ENCODE data around the gene ITSN1. TPM values are rescaled to one million over a fixed set of nuclear protein-coding genes. Genes with fewer than 3 reads are reported as not detected.

ITSN1 gene
- total RNA-seq, 2 donors from 2014 or later: 15.0 to 47.5 TPM

DNA sequence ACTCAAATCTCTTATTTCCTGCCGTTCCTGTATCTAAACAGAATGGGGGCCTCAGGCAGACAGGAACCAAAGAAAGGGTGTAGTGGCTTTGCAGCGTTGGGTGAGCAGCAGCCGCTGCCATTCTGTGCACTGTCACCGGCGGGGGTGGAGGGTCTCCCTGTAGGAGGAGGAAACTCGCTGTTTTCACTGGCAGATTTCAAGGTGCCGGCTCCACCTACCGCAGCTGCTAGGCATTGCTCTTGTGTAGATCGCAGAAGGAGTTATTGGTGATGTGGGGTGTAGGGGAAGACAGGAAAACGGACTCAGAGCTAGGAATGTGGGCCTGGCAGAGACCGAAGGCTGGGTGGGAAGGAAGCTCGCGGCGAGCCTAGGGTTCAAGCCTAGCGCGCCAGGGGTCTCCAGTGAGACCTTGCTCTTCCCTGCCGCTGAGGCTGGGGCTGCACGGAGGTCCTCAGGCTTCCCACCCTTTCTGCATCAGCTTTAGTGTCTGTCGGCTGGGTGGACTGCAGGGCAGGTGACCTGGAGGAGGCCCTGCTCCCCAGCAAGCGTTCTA lies 252.5 kb downstream of the ITSN1 start:
- 0 to 3% methylated on average over 18 to 20 of the region's 20 CpGs for WGBS, 2 donors
- Histone ChIP-seq H3K9me3 (no peaks in the 10 kb centered on the region), H3K4me3 (no peak overlapping the region), H3K27me3 (no peaks in the 10 kb centered on the region), H3K27ac (no peak overlapping the region), H3K4me1 (peaks cover 7% of the 10 kb centered on the region), H3K36me3 (replicated peaks in 1 of 2; ENCODE audit: insufficient read depth in 1 of 2, low read depth in 2 of 2) (no peaks in the 10 kb centered on the region)
- ATAC-seq (peak; percentile 75), DNase-seq (peak; percentile 52 to 72 (median 66))
- TF ChIP-seq, protein P1, sequence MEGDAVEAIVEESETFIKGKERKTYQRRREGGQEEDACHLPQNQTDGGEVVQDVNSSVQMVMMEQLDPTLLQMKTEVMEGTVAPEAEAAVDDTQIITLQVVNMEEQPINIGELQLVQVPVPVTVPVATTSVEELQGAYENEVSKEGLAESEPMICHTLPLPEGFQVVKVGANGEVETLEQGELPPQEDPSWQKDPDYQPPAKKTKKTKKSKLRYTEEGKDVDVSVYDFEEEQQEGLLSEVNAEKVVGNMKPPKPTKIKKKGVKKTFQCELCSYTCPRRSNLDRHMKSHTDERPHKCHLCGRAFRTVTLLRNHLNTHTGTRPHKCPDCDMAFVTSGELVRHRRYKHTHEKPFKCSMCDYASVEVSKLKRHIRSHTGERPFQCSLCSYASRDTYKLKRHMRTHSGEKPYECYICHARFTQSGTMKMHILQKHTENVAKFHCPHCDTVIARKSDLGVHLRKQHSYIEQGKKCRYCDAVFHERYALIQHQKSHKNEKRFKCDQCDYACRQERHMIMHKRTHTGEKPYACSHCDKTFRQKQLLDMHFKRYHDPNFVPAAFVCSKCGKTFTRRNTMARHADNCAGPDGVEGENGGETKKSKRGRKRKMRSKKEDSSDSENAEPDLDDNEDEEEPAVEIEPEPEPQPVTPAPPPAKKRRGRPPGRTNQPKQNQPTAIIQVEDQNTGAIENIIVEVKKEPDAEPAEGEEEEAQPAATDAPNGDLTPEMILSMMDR (IDR thresholded peaks at IDR 0.05): peak in 6 of 7 experiments; percentile 25 to 66 (median 54)
- no peak for TF ChIP-seq POLR2A (IDR thresholded peaks at IDR 0.05)
- intact Hi-C loops (cut with DNase I): no loop called here

GRCh38 chr21:33895356-33895755 lies 253.1 kb downstream of the ITSN1 start:
- ATAC-seq: no peak
- intact Hi-C loops (cut with DNase I): no loop called here
- H3K4me3 ChIP-seq: no peak overlapping the region

GRCh38 chr21:33896691-33897090 lies 254.4 kb downstream of the ITSN1 start:
- Histone ChIP-seq H3K9me3 (no peaks in the 10 kb centered on the region), H3K27ac (no peak overlapping the region), H3K4me3 (no peak overlapping the region), H3K4me1 (peaks cover 7% of the 10 kb centered on the region), H3K36me3 (replicated peaks in 1 of 2; ENCODE audit: insufficient read depth in 1 of 2, low read depth in 2 of 2) (no peaks in the 10 kb centered on the region), H3K27me3 (no peaks in the 10 kb centered on the region)
- ATAC-seq (no peak), DNase-seq (no peak)
- WGBS, 2 donors: 42 to 54% methylated on average over 6 of the region's 6 CpGs
- TF ChIP-seq, protein P1 (IDR thresholded peaks at IDR 0.05): no peak
- no peak for TF ChIP-seq POLR2A (IDR thresholded peaks at IDR 0.05)
- intact Hi-C loops (cut with DNase I): no loop called here

More at GRCh38 chr21:33895356-33895755, 253.1 kb downstream of the ITSN1 start:
- TF ChIP-seq, protein P1 (IDR thresholded peaks at IDR 0.05): no peak
- no peak for TF ChIP-seq POLR2A (IDR thresholded peaks at IDR 0.05)
- no peaks in the 10 kb centered on the region for H3K36me3 ChIP-seq (replicated peaks in 1 of 2; ENCODE audit: insufficient read depth in 1 of 2, low read depth in 2 of 2)
- H3K9me3 ChIP-seq: no peaks in the 10 kb centered on the region
- no peak overlapping the region for H3K27ac ChIP-seq
- no peak for DNase-seq
- H3K4me1 ChIP-seq: peaks cover 7% of the 10 kb centered on the region
- H3K27me3 ChIP-seq: no peaks in the 10 kb centered on the region
- 70 to 82% methylated on average over 28 of the region's 28 CpGs for WGBS, 2 donors

GRCh38 chr21:33897098-33897497 lies 254.8 kb downstream of the ITSN1 start:
- 53 to 59% methylated on average over 5 of the region's 5 CpGs for WGBS, 2 donors
- H3K4me3 ChIP-seq: no peak overlapping the region
- DNase-seq: no peak
- H3K27ac ChIP-seq: no peak overlapping the region
- ATAC-seq: no peak
- H3K9me3 ChIP-seq: no peaks in the 10 kb centered on the region
- peaks cover 0 to 2% of the 10 kb centered on the region in 2 donors for H3K36me3 ChIP-seq (replicated peaks in 1 of 2; ENCODE audit: insufficient read depth in 1 of 2, low read depth in 2 of 2)
- peaks cover 7% of the 10 kb centered on the region for H3K4me1 ChIP-seq
- TF ChIP-seq, protein P1 (IDR thresholded peaks at IDR 0.05): no peak
- no peak for TF ChIP-seq POLR2A (IDR thresholded peaks at IDR 0.05)
- intact Hi-C loops (cut with DNase I): no loop called here
- H3K27me3 ChIP-seq: no peaks in the 10 kb centered on the region

GRCh38 chr21:33897739-33898138 lies 255.4 kb downstream of the ITSN1 start:
- DNase-seq (no peak), ATAC-seq (no peak)
- H3K4me3 ChIP-seq: no peak overlapping the region
- H3K9me3 ChIP-seq: no peaks in the 10 kb centered on the region
- peaks cover 0 to 5% of the 10 kb centered on the region in 2 donors for H3K36me3 ChIP-seq (replicated peaks in 1 of 2; ENCODE audit: insufficient read depth in 1 of 2, low read depth in 2 of 2)
- peaks cover 7% of the 10 kb centered on the region for H3K4me1 ChIP-seq
- H3K27me3 ChIP-seq: no peaks in the 10 kb centered on the region
- intact Hi-C loops (cut with DNase I): no loop called here
- TF ChIP-seq, protein P1 (IDR thresholded peaks at IDR 0.05): no peak
- no peak for TF ChIP-seq POLR2A (IDR thresholded peaks at IDR 0.05)
- WGBS, 2 donors: 90 to 93% methylated on average over 3 of the region's 3 CpGs
- no peak overlapping the region for H3K27ac ChIP-seq

Data from body of pancreas (tissue), 4 donors.